ENCODE results near the gene HPSE2.

Gene HPSE2

DNA sequence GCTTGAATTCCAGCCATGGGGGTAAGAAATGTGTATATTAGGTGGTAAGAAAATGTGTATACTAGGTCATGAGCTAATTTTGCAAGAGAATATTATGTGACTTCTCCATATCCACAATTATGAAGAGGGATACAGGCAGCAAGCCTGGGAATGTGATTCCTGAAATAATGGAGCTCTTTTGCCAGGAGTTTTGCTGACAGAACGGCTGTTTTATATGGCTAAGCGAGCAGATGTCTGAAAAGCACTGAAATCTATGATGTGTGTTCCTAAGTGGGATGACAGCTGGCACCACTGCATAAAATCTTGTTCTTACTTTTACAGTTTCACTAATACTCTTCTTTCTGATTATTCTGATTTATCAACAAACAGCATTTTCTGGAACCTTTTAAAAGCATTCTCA, 402.9 kb downstream of the HPSE2 start:
- no peak for DNase-seq (ENCODE audit: low read depth)

DNA sequence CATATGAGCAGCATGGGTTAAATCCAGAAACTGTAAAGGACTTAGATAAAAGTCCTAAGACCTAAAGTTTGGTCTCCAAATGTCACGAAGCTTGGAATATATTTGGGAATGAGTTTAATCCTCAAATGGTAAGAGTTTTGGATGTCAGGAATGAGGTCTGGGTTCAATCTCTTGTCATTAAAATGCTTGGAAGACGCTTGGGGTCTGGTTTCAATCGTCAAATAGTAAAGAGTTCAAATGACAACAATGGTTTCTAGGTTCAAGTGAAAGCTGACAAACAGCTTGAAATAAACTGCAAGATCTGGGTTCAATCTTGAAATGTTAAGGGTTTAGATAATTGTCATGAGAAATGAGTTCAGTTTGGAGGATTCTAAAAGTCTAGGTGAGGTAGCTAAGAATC, 403.5 kb downstream of the HPSE2 start:
- no peak for DNase-seq (ENCODE audit: low read depth)

DNA sequence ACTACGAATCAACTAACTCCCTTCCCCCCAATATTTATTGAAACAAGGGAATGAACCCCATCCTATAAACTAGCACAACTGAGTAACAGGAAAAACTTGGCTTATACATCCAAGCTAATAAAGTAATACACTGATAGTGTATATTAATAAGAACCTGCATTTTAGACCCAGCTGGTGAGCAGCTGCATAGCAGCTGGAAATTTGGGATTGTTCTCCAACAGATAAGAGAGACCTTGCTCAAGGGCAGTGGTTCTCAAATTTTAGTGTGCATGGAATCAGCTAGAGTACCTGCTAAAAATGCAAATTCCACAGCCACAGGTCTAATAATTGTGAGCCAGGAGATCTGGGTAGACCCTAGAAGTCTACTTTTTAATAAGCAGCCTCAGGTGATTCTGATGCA, 404.3 kb downstream of the HPSE2 start:
- no peak for DNase-seq (ENCODE audit: low read depth)

- no peak for DNase-seq (ENCODE audit: low read depth)
Measured at GRCh38 chr10:98825741-98826140, 409.9 kb downstream of the HPSE2 start.

DNA sequence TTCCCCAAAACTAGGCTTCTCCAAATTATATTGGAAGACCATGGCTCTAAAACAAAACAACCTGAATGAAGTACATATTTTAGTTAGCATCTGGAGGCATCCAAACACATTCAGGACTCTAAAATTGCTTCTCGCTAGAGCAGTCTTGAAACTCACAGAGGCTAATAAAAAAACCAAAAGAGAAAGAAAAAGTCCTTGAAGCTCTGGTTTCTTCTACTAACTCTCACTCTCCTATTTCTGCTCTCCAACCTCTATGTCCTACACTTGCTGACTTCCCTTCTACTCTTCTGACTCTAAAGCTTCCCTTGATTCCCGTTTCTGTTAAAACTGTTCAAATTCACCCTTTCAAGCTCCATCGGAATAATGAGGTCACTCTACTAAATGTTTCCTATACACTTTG, 418.3 kb downstream of the HPSE2 start:
- no peak for DNase-seq (ENCODE audit: low read depth)

DNA sequence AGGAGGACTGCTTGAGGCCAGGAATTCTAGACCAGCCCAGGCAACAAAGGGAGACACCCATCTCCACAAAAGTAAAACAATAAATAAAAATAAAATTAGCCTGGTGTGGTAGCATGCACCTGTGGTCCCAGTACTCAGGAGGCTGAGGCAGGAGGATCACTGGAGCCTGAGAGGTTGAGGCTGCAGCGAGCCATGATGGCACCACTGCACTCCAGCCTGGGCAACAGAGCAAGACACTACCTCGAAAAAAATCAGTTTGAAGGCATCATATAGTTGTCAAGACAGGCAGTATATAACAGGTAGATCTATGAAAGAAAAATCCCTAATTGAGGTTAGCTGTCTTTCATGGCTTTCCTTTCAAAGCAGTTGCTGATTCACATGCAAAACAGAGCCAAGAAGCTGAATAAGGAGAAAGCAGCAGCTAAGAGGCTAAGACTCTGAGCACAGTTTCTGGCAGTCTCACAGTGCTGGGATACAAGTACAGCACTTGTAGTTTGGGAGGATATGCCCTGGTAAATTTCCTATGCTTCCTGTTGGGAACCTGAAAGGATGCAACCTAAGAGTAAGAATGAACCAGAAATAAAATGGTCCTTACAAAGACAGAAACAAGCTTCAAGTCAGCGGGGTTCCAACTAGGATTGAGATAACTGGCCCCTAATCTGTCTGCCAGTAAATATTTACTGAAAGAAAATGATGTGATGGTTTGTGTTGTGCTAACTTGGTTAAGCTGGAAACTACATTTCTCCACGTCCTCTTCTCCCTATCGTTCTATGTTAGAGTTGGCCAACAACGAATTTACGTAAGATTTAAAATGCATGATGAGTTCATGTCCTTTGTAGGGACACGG, 420.4 kb downstream of the HPSE2 start:
- DNase-seq (ENCODE audit: low read depth), result no peak

- DNase-seq (ENCODE audit: low read depth), result no peak
Measured at GRCh38 chr10:98814470-98814869, 421.2 kb downstream of the HPSE2 start.

GRCh38 chr10:98808282-98808892, 427.3 kb downstream of the HPSE2 start:
- no peak for DNase-seq (ENCODE audit: low read depth)

GRCh38 chr10:98800263-98800662, 435.4 kb downstream of the HPSE2 start:
- DNase-seq (ENCODE audit: low read depth), result no peak

DNA sequence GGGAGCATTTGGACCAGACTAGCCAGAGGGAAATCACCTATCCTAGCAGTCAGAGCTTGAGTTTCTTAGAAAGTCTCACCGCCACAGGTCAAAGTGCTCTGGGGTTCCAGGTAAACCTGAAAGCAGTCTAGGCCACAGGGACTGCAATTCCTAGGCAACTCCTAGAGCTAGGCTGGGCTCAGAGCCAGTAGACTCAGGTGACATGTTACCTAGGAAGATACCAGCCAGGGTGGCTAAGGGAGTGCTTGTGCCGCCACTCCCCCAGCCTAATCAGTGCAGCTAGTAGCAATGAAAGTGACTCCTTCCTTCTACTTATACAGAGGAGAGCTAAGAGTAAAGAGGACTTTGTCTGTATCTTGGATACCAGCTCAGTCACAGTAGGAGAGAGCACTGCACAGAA, 440.2 kb downstream of the HPSE2 start:
- DNase-seq (ENCODE audit: low read depth), result no peak

DNA sequence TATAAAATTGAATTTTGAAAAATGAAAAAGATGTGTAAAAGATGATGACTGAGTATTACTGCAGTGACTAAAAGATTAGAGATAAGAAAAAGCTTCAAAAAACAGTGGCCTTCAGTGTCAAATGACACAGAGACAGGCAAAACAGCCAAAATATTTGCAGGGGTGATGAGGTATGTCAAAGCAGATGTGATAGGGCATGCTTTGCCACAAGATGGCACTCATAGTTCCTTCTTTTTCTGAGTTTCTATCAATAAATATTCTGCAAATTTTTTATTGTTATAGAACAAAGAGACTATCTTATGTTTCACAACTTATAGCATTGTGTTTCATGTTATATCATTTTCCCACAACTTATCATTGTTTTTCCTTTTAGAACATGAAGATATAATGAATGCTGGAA, 444.8 kb downstream of the HPSE2 start:
- DNase-seq (ENCODE audit: low read depth), result no peak

DNA sequence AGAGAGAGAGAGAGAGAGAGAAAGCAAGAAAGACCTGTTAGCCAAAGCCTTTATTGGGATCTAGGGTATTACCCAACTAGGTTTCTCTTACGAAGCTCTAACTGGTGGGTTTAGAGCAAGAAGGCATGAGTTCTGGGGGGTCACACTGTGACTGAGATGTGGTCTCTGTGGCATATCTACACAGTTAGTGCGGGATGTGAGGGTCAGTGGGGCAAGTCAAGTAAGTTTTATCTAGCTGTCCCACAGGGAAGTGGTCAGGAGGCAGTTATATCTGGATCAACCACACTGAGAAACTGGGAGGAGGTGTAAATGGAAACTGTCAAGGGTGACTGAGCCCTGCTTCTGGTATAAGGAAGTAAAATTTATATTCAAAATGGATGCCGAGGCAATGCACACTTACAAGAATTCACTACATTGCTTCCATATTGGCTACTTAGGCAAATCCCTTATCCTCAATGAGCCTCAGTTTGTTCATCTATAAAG, 457.3 kb downstream of the HPSE2 start:
- peak; percentile 97 for DNase-seq (ENCODE audit: low read depth)

- no peak for DNase-seq (ENCODE audit: low read depth)
Measured at GRCh38 chr10:98758463-98758862, 477.2 kb downstream of the HPSE2 start.

DNA sequence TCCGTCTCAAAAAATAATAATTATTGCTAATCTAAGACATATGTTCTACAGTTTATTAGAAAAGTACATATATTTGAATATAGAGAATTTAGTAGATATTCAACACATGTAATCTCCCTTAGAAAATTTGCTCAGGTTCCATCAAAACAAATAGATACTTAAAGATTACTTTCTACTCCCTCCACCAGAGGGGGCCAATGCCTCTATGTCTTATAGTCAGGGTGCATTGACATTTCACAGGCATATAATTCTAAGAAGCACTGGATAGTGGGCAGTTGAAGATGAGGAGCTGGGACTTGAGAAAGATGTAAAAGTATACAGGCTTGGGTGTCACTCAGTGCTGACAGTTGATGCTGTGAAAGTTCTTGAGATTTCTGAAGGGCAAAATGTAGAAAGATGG, 487.4 kb downstream of the HPSE2 start:
- peak; percentile 54 for DNase-seq (ENCODE audit: low read depth)

- no peak for DNase-seq (ENCODE audit: low read depth)
Measured at GRCh38 chr10:98745645-98746044, 490.0 kb downstream of the HPSE2 start.

DNA sequence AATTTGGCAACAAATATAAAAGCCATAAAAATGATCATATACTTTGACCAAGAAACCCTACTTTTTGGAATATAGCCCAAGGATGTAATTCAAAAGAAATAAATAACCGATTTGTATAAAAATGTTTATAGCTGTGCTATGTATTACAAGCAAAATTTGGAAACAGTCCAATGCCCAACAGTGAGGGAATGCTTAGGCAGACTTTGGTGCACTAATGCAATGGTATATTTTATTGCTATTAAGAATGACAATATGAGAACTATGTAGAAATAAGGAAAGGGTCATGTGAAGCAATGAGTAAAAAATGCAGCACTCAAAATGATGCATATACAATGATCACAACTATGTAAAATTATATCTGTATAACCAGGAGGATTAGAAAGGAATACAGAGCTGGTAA, 515.1 kb downstream of the HPSE2 start:
- DNase-seq (ENCODE audit: low read depth), result no peak

DNA sequence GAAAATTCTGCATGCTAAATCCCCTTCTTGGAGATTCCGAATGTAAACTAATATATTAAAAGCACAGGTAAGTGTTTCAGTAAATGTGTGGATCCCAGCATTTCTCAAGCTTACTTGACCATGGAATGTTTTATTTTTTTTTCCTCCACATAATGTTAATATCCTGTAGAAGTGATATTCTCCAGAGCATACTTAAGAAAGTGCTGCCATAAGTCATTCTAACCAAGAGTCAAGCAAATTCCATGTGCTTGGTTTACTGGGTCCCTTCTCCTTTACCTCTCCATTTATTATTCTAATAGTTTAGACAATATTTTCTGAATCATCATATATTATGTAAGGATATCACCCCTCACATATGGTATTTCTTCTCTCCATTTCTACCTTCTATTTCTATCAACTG, 522.1 kb downstream of the HPSE2 start:
- no peak for DNase-seq (ENCODE audit: low read depth)

DNA sequence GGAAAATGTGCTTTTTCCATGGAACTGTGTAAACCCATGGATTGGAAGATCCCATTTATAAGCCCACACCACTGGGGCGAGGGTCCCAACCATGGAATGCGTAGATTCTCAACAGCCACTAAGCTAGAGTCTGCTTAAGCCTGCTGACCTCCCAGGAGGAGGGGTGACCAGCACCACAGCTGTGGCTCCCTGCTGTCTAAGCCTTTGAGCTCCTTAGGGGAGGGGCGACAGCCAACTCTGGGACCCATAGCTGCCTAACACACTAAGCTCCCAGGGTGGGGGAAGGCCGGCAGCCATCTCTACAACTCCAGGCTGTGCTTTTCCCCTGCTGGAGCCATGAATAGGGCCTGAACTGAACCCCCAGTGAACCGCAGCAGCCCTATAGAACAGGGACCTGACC, 539.1 kb downstream of the HPSE2 start:
- DNase-seq (ENCODE audit: low read depth), result no peak

- DNase-seq (ENCODE audit: low read depth), result no peak
Measured at GRCh38 chr10:98694883-98695282, 540.8 kb downstream of the HPSE2 start.

- no peak for DNase-seq (ENCODE audit: low read depth)
Measured at GRCh38 chr10:98694014-98694413, 541.6 kb downstream of the HPSE2 start.

GRCh38 chr10:98687685-98688084, 548.0 kb downstream of the HPSE2 start:
- no peak for DNase-seq (ENCODE audit: low read depth)

- DNase-seq (ENCODE audit: low read depth), result no peak
Measured at GRCh38 chr10:98684019-98684899, 551.4 kb downstream of the HPSE2 start.

- DNase-seq (ENCODE audit: low read depth), result peak; percentile 26
Measured at GRCh38 chr10:98676895-98677294, 558.8 kb downstream of the HPSE2 start.
